ENCODE measurements around the gene SUOX. TPM values are rescaled to one million over a fixed set of nuclear protein-coding genes. Genes with fewer than 3 reads are reported as not detected.

SUOX gene
- total and polyA plus RNA-seq, 5 donors from 2014 or later: 2.2 to 10.3 (median 6.9) TPM

Other genes with a start within 250 kb of the SUOX start
- 49.3 TPM for gene SARNP, start 179.6 kb upstream of the SUOX start, total RNA-seq
- 100 to 1,000 TPM; 109 to 159 (median 134) TPM for gene SARNP, start 179.6 kb upstream of the SUOX start, polyA plus RNA-seq
- gene ORMDL2, start 179.2 kb upstream of the SUOX start, total RNA-seq: 17.8 TPM
- 100 to 1,000 TPM; 132 to 199 (median 140) TPM for gene ORMDL2, start 179.2 kb upstream of the SUOX start, polyA plus RNA-seq
- 19.7 TPM for gene DNAJC14, start 167.7 kb upstream of the SUOX start, total RNA-seq
- 10 to 100 TPM; 38.3 to 43.0 (median 42.3) TPM for gene DNAJC14, start 167.7 kb upstream of the SUOX start, polyA plus RNA-seq
- not detected for gene MMP19, start 154.3 kb upstream of the SUOX start, total RNA-seq
- not detected for gene MMP19, start 154.3 kb upstream of the SUOX start, polyA plus RNA-seq
- gene PYM1, start 69.4 kb upstream of the SUOX start, total RNA-seq: 34.0 TPM
- 100 to 1,000 TPM in 3 of 4 donors, 10 to 100 TPM in 1; 99.3 to 123 (median 114) TPM for gene PYM1, start 69.4 kb upstream of the SUOX start, polyA plus RNA-seq
- gene DGKA, start 66.1 kb upstream of the SUOX start, total RNA-seq: 1,086 TPM
- 100 to 1,000 TPM; 225 to 284 (median 253) TPM for gene DGKA, start 66.1 kb upstream of the SUOX start, polyA plus RNA-seq
- 0.69 TPM for gene PMEL, start 31.2 kb upstream of the SUOX start, total RNA-seq
- gene PMEL, start 31.2 kb upstream of the SUOX start, polyA plus RNA-seq: under 1 TPM in 3 of 4 donors, not detected in 1; 0.52 to 0.86 (median 0.57) TPM
- 28.0 TPM for gene CDK2, start 30.4 kb upstream of the SUOX start, total RNA-seq
- gene CDK2, start 30.4 kb upstream of the SUOX start, polyA plus RNA-seq: 10 to 100 TPM in 2 of 4 donors, 1 to 10 TPM in 2; 8.4 to 12.6 (median 10.0) TPM
- 60.8 TPM for gene RAB5B, start 23.2 kb upstream of the SUOX start, total RNA-seq
- 10 to 100 TPM; 66.8 to 73.4 (median 68.3) TPM for gene RAB5B, start 23.2 kb upstream of the SUOX start, polyA plus RNA-seq
- gene IKZF4, start 23.8 kb downstream of the SUOX start, total RNA-seq: 22.3 TPM
- 1 to 10 TPM; 5.8 to 8.1 (median 6.4) TPM for gene IKZF4, start 23.8 kb downstream of the SUOX start, polyA plus RNA-seq
- 26.3 TPM for gene RPS26, start 44.6 kb downstream of the SUOX start, total RNA-seq
- 1,000 to 10,000 TPM in 1 of 4 donors, 100 to 1,000 TPM in 3; 288 to 1,151 (median 836) TPM for gene RPS26, start 44.6 kb downstream of the SUOX start, polyA plus RNA-seq
- 0.69 TPM for gene ERBB3, start 82.9 kb downstream of the SUOX start, total RNA-seq
- under 1 TPM; 0.14 to 1.00 (median 0.56) TPM for gene ERBB3, start 82.9 kb downstream of the SUOX start, polyA plus RNA-seq
- 63.8 TPM for gene PA2G4, start 107.3 kb downstream of the SUOX start, total RNA-seq
- 100 to 1,000 TPM; 193 to 203 (median 196) TPM for gene PA2G4, start 107.3 kb downstream of the SUOX start, polyA plus RNA-seq
- gene RPL41, start 119.4 kb downstream of the SUOX start, total RNA-seq: 4,134 TPM
- gene RPL41, start 119.4 kb downstream of the SUOX start, polyA plus RNA-seq: 1,000 to 10,000 TPM; 7,544 to 9,760 (median 8,849) TPM
- gene ZC3H10, start 121.0 kb downstream of the SUOX start, total RNA-seq: 11.0 TPM
- gene ZC3H10, start 121.0 kb downstream of the SUOX start, polyA plus RNA-seq: 1 to 10 TPM; 1.7 to 3.7 (median 2.9) TPM
- gene ESYT1, start 131.0 kb downstream of the SUOX start, total RNA-seq: 190 TPM
- gene ESYT1, start 131.0 kb downstream of the SUOX start, polyA plus RNA-seq: 100 to 1,000 TPM; 249 to 395 (median 333) TPM
- gene MYL6B, start 155.3 kb downstream of the SUOX start, total RNA-seq: 8.8 TPM
- gene MYL6B, start 155.3 kb downstream of the SUOX start, polyA plus RNA-seq: 10 to 100 TPM in 3 of 4 donors, 1 to 10 TPM in 1; 9.9 to 18.4 (median 11.3) TPM
- gene MYL6, start 161.1 kb downstream of the SUOX start, total RNA-seq: 933 TPM
- gene MYL6, start 161.1 kb downstream of the SUOX start, polyA plus RNA-seq: 1,000 to 10,000 TPM; 2,559 to 3,471 (median 2,992) TPM
- 153 TPM for gene SMARCC2, start 192.2 kb downstream of the SUOX start, total RNA-seq
- gene SMARCC2, start 192.2 kb downstream of the SUOX start, polyA plus RNA-seq: 10 to 100 TPM; 46.3 to 64.1 (median 54.1) TPM
- 33.7 TPM for gene RNF41, start 224.6 kb downstream of the SUOX start, total RNA-seq
- 10 to 100 TPM; 39.2 to 45.8 (median 45.1) TPM for gene RNF41, start 224.6 kb downstream of the SUOX start, polyA plus RNA-seq
- gene NABP2, start 227.1 kb downstream of the SUOX start, total RNA-seq: 16.9 TPM
- 1 to 10 TPM; 4.1 to 6.8 (median 5.0) TPM for gene NABP2, start 227.1 kb downstream of the SUOX start, polyA plus RNA-seq
- 2.0 TPM for gene SLC39A5, start 232.8 kb downstream of the SUOX start, total RNA-seq
- gene SLC39A5, start 232.8 kb downstream of the SUOX start, polyA plus RNA-seq: not detected

Data from CD4-positive, CD25-positive, alpha-beta regulatory T cell (primary cell).